Activated CD8-positive, alpha-beta T cell treated with anti-CD3 and anti-CD28 coated beads for 36 hours (primary cell): ENCODE measurements around the gene CAMKK2. TPM values are rescaled to one million over a fixed set of nuclear protein-coding genes. Genes with fewer than 3 reads are reported as not detected.

Source experiments
- ATAC-seq: fragments of 200-7000 bp; cut with Tn5 transposase; one replicate; pipeline ENCODE4 v1.10.0; 2021; ENCODE audit warnings: mild to moderate bottlenecking, moderate library complexity
- CTCF ChIA-PET: fragments of 350-600 bp; sonication (Branson Sonifier 250); formaldehyde crosslinking; loops from one replicate; lab custom pipeline; 2021; ENCODE audit warnings: antibody characterized with exemption; lab: Charles Lee
- POLR2A ChIA-PET: fragments of 350-600 bp; sonication (Branson Sonifier 250); formaldehyde crosslinking; loops from one replicate; lab custom pipeline; 2021; ENCODE audit warnings: antibody characterized with exemption; lab: Charles Lee
- DNase-seq: peaks from one replicate; pipeline ENCODE4 v3.0.0-alpha.2; 2020
- H3K27ac Mint-ChIP-seq: one replicate; pipeline ENCODE4 v1.8.0; 2021; ENCODE audit warnings: mild to moderate bottlenecking, mixed read lengths
- H3K27me3 Mint-ChIP-seq: one replicate; pipeline ENCODE4 v1.8.0; 2021; ENCODE audit warnings: mixed read lengths
- H3K36me3 Mint-ChIP-seq: one replicate; pipeline ENCODE4 v1.8.0; 2021; ENCODE audit warnings: low read depth, mixed read lengths
- H3K4me1 Mint-ChIP-seq: one replicate; pipeline ENCODE4 v1.8.0; 2021; ENCODE audit warnings: low read depth, mixed read lengths
- H3K4me3 Mint-ChIP-seq: one replicate; pipeline ENCODE4 v1.8.0; 2021; ENCODE audit warnings: mild to moderate bottlenecking, moderate library complexity, mixed read lengths
- H3K9me3 Mint-ChIP-seq: one replicate; pipeline ENCODE4 v1.8.0; 2021; ENCODE audit warnings: mixed read lengths
- CTCF ChIP-seq: fragments of 200-600 bp; IDR thresholded peaks from one replicate; pipeline ENCODE4 v1.8.0; 2022; ENCODE audit warnings: antibody characterized with exemption, mild to moderate bottlenecking
- intact Hi-C: fragments of 100-400 bp; cut with micrococcal nuclease; formaldehyde crosslinking; loops from one replicate; pipeline ENCODE4 v1.10.0; 2022
- total RNA-seq, 2 experiments: library from RNA; stranded (reverse); gene quantifications; one replicate each; pipeline ENCODE4 v1.2.3, GENCODE V29; 2021

The CAMKK2 gene
- total RNA-seq, 2 experiments from 2014 or later, result 25.2 to 28.0 TPM

GRCh38 chr12:121190523-121191031, 105.9 kb downstream of the CAMKK2 start:
- Mint-ChIP-seq H3K4me3 (no peak overlapping the region), H3K27ac (no peak overlapping the region), H3K36me3 (no peaks in the 10 kb centered on the region), H3K4me1 (peaks cover 3% of the 10 kb centered on the region), H3K9me3 (no peaks in the 10 kb centered on the region), H3K27me3 (no peaks in the 10 kb centered on the region)
- ChIA-PET CTCF (interaction anchor here (1.0 kb wide), 1 partner anchor 814 kb away, joined by 3 read pairs; no protein-coding TSS in a partner anchor), POLR2A (interaction anchor here (1.9 kb wide), 1 partner anchor 59 kb away, joined by 6 read pairs; the partner anchor contains the start of gene P2RX7)
- no peak for DNase-seq
- intact Hi-C loops, result no loop called here
- no peak for TF ChIP-seq CTCF
- no peak for ATAC-seq

GRCh38 chr12:121189619-121190155, 106.8 kb downstream of the CAMKK2 start:
- peaks cover 3% of the 10 kb centered on the region for H3K4me1 Mint-ChIP-seq

GRCh38 chr12:121189131-121189530, 107.4 kb downstream of the CAMKK2 start:
- no peaks in the 10 kb centered on the region for H3K9me3 Mint-ChIP-seq
- no peak overlapping the region for H3K27ac Mint-ChIP-seq
- DNase-seq (no peak), ATAC-seq (no peak)
- H3K4me1 Mint-ChIP-seq, result peaks cover 3% of the 10 kb centered on the region
- no peaks in the 10 kb centered on the region for H3K36me3 Mint-ChIP-seq
- ChIA-PET POLR2A (interaction anchor here (0.6 to 1.9 kb wide), 2 partner anchors 35 to 57 kb away, joined by 3 to 6 read pairs; partner anchors contain the start of gene P2RX7), CTCF (interaction anchor here (0.9 kb wide), 1 partner anchor 42 kb away, joined by 3 read pairs; no protein-coding TSS in a partner anchor)
- no peaks in the 10 kb centered on the region for H3K27me3 Mint-ChIP-seq
- H3K4me3 Mint-ChIP-seq, result no peak overlapping the region
- intact Hi-C loops, result no loop called here
- TF ChIP-seq CTCF, result no peak

More at GRCh38 chr12:121189619-121190155, 106.8 kb downstream of the CAMKK2 start:
- Mint-ChIP-seq H3K9me3 (no peaks in the 10 kb centered on the region), H3K27me3 (no peaks in the 10 kb centered on the region), H3K27ac (no peak overlapping the region), H3K36me3 (no peaks in the 10 kb centered on the region), H3K4me3 (no peak overlapping the region)
- TF ChIP-seq CTCF, result no peak
- ATAC-seq (no peak), DNase-seq (no peak)
- CTCF ChIA-PET, result interaction anchor here (0.9 kb wide), 1 partner anchor 42 kb away, joined by 3 read pairs; no protein-coding TSS in a partner anchor
- intact Hi-C loops, result no loop called here
- POLR2A ChIA-PET, result interaction anchor here (1.9 kb wide), 1 partner anchor 58 kb away, joined by 6 read pairs; the partner anchor contains the start of gene P2RX7

- DNase-seq (no peak), ATAC-seq (no peak)
- Mint-ChIP-seq H3K4me3 (no peak overlapping the region), H3K4me1 (peaks cover 3% of the 10 kb centered on the region), H3K9me3 (no peaks in the 10 kb centered on the region), H3K36me3 (no peaks in the 10 kb centered on the region), H3K27ac (no peak overlapping the region), H3K27me3 (no peaks in the 10 kb centered on the region)
- POLR2A ChIA-PET, result no interaction called here
- intact Hi-C loops, result no loop called here
- CTCF ChIA-PET, result no interaction called here
- no peak for TF ChIP-seq CTCF
Measured at GRCh38 chr12:121188227-121188626, 108.3 kb downstream of the CAMKK2 start.

Other genes with a start within 250 kb of the CAMKK2 start
- 1 to 10 TPM; 3.6 to 4.7 TPM for gene P2RX7, start 163.8 kb downstream of the CAMKK2 start, total RNA-seq
- gene P2RX4, start 86.6 kb downstream of the CAMKK2 start, total RNA-seq, result 10 to 100 TPM; 12.2 to 15.1 TPM
- 100 to 1,000 TPM; 122 TPM for gene ANAPC5, start 55.7 kb upstream of the CAMKK2 start, total RNA-seq
- gene RNF34, start 103.4 kb upstream of the CAMKK2 start, total RNA-seq, result 10 to 100 TPM; 44.1 to 44.9 TPM